GM12878 (cell line): Measurements from ENCODE around the gene ERCC5. TPM values are rescaled to one million over a fixed set of nuclear protein-coding genes. Genes with fewer than 3 reads are reported as not detected.

ENCODE experiments used
- ATAC-seq: fragments of 200-7000 bp; cut with Tn5 transposase; 3 replicates; pipeline ENCODE4 v1.9.1; 2020; ENCODE audit warnings: mild to moderate bottlenecking, moderate library complexity
- BruUV-seq: library from RNA; stranded (reverse); fragments of 400-500 nt; replicated peaks from 2 replicates; lab custom pipeline; 2021; lab: Mats Ljungman, UMichigan
- CTCF ChIA-PET: fragments of 300-600 bp; sonication (Branson Sonifier 250); formaldehyde crosslinking; extraction: SDS; loops from one replicate; lab custom pipeline; 2021; ENCODE audit warnings: inconsistent platforms; lab: Yijun Ruan, JAX
- POLR2A ChIA-PET: fragments of 350-600 bp; formaldehyde crosslinking; extraction: SDS; loops from one replicate; lab custom pipeline; 2021; ENCODE audit warnings: inconsistent platforms; lab: Charles Lee
- RAD21 ChIA-PET: fragments of 300-600 bp; sonication (Branson Sonifier 250); formaldehyde crosslinking; loops from one replicate; lab custom pipeline; 2023; ENCODE audit warnings: antibody characterized with exemption; ENCODE audit not compliant: unreplicated experiment; lab: Charles Lee
- SMC1A ChIA-PET: fragments of 300-600 bp; sonication (Branson Sonifier 250); formaldehyde crosslinking; loops from one replicate; lab custom pipeline; 2023; ENCODE audit not compliant: unreplicated experiment, uncharacterized antibody; lab: Charles Lee
- DNase-seq: peaks from one replicate; pipeline ENCODE4 v3.0.0-alpha.2; 2011; ENCODE audit warnings: low read depth, low spot score
- FAIRE-seq: peaks from 3 replicates; lab custom pipeline; 2011; peaks lifted over from hg19 to GRCh38; lab: Jason Lieb, UNC
- H2AFZ ChIP-seq: 2 replicates; pipeline ENCODE4 v1.6.0; 2011; ENCODE audit warnings: low read depth, low read length, control low read depth; ENCODE audit not compliant: control insufficient read depth
- H3K27ac ChIP-seq: 2 replicates; pipeline ENCODE4 v1.5.1; 2011; ENCODE audit warnings: control low read depth; ENCODE audit not compliant: control insufficient read depth, insufficient read depth
- H3K27me3 ChIP-seq, 2 experiments: replicated peaks in 1 of 2; 2 replicates each; pipeline versions ENCODE4 v1.6.0 to v1.6.1; 2011; ENCODE audit warnings: low read length in 1 of 2; ENCODE audit not compliant: control insufficient read depth in 2 of 2, insufficient read depth in 2 of 2
- H3K36me3 ChIP-seq, 2 experiments: 2 replicates each; pipeline ENCODE4 v1.5.1; 2011; ENCODE audit warnings: low read length in 1 of 2; ENCODE audit not compliant: control insufficient read depth in 2 of 2, insufficient read depth in 2 of 2
- H3K4me1 ChIP-seq: 2 replicates; pipeline ENCODE4 v1.6.1; 2011; ENCODE audit warnings: mild to moderate bottlenecking, low read length, moderate library complexity, mixed read lengths; ENCODE audit not compliant: control insufficient read depth, insufficient read depth
- H3K4me2 ChIP-seq: 2 replicates; pipeline ENCODE4 v1.6.0; 2011; ENCODE audit warnings: control low read depth; ENCODE audit not compliant: control insufficient read depth, insufficient read depth
- H3K4me3 ChIP-seq: fragments of 200-600 bp; sonication (generic); 2 replicates; pipeline ENCODE4 v1.5.1; 2016
- H3K79me2 ChIP-seq: 2 replicates; pipeline ENCODE4 v1.6.0; 2011; ENCODE audit warnings: low read length; ENCODE audit not compliant: control insufficient read depth, insufficient read depth
- H3K9ac ChIP-seq: 2 replicates; pipeline ENCODE4 v1.8.0; 2011; ENCODE audit warnings: low read length, control low read depth, mixed read lengths; ENCODE audit not compliant: control insufficient read depth, insufficient read depth
- H3K9me3 ChIP-seq: replicated peaks from 3 replicates; pipeline ENCODE4 v1.5.1; 2011; ENCODE audit warnings: mild to moderate bottlenecking, low read length; ENCODE audit not compliant: control insufficient read depth, insufficient read depth
- H4K20me1 ChIP-seq: 2 replicates; pipeline ENCODE4 v1.6.0; 2011; ENCODE audit not compliant: control insufficient read depth, insufficient read depth
- ASH2L ChIP-seq: fragments of 300-600, 200-600 bp; sonication (generic); IDR thresholded peaks from 2 replicates; pipeline ENCODE4 v1.6.1; 2017; ENCODE audit warnings: low read depth, mild to moderate bottlenecking, borderline replicate concordance
- BHLHE40 ChIP-seq, 2 experiments: fragments of 450-650 bp in 1 of 2; IDR thresholded peaks; 2 replicates each; pipeline ENCODE4 v1.6.1; 2011 to 2017; ENCODE audit warnings: low read depth in 2 of 2, borderline replicate concordance in 1 of 2, improper control_type of control experiment in 1 of 2, low read length in 1 of 2, mild to moderate bottlenecking in 1 of 2
- CBX5 ChIP-seq: sonication (generic); IDR thresholded peaks from 2 replicates; pipeline ENCODE4 v1.6.1; 2016; ENCODE audit warnings: low read depth, moderate library complexity, mild to moderate bottlenecking, inconsistent platforms
- CEBPZ ChIP-seq: fragments of 150-350 bp; IDR thresholded peaks from 2 replicates; pipeline ENCODE4 v1.6.1; 2016; ENCODE audit warnings: low read depth, low read length
- EED ChIP-seq: sonication (generic); IDR thresholded peaks from 2 replicates; pipeline ENCODE4 v1.6.1; 2016; ENCODE audit warnings: antibody characterized with exemption, low read depth
- EP300 ChIP-seq, 2 experiments: fragments of 150-350 bp in 1 of 2; IDR thresholded peaks; 2 replicates each; pipeline ENCODE4 v1.6.1; 2011 to 2012; ENCODE audit warnings: low read depth in 2 of 2, low read length in 2 of 2, borderline replicate concordance in 1 of 2, improper control_type of control experiment in 1 of 2, inconsistent platforms in 1 of 2; ENCODE audit not compliant: control insufficient read depth in 1 of 2
- MTA3 ChIP-seq: IDR thresholded peaks from 2 replicates; pipeline ENCODE4 v1.6.1; 2012; ENCODE audit warnings: low read length, inconsistent platforms, borderline replicate concordance
- PAX5 ChIP-seq: IDR thresholded peaks from 2 replicates; pipeline ENCODE4 v1.6.1; 2011; ENCODE audit warnings: low read depth, low read length, borderline replicate concordance
- PML ChIP-seq: IDR thresholded peaks from 2 replicates; pipeline ENCODE4 v1.6.1; 2012; ENCODE audit warnings: low read length, inconsistent platforms
- POLR2AphosphoS5 ChIP-seq: IDR thresholded peaks from 2 replicates; pipeline ENCODE4 v1.6.1; 2011; ENCODE audit warnings: mild to moderate bottlenecking, low read length, inconsistent platforms
- PRDM15 ChIP-seq: fragments of 450-650 bp; formaldehyde crosslinking; IDR thresholded peaks from 2 replicates; pipeline ENCODE4 v1.4.0; 2020; ENCODE audit warnings: mild to moderate bottlenecking, moderate library complexity
- RCOR1 ChIP-seq: conservative IDR thresholded peaks from 2 replicates; pipeline ENCODE4 v1.6.1; 2012; ENCODE audit warnings: low read depth, low read length, improper control_type of control experiment
- RUNX3 ChIP-seq: IDR thresholded peaks from 2 replicates; pipeline ENCODE4 v1.6.1; 2012; ENCODE audit warnings: low read length, inconsistent platforms
- SMC3 ChIP-seq: IDR thresholded peaks from 2 replicates; pipeline ENCODE4 v1.6.1; 2011; ENCODE audit warnings: low read length, improper control_type of control experiment, borderline replicate concordance
- SPI1 ChIP-seq: IDR thresholded peaks from 2 replicates; pipeline ENCODE4 v1.6.1; 2011; ENCODE audit warnings: low read depth, mild to moderate bottlenecking, low read length, moderate library complexity, borderline replicate concordance; ENCODE audit not compliant: insufficient read depth
- USF2 ChIP-seq: IDR thresholded peaks from 2 replicates; pipeline ENCODE4 v1.6.1; 2011; ENCODE audit warnings: low read depth, low read length, improper control_type of control experiment, borderline replicate concordance
- WRNIP1 ChIP-seq: IDR thresholded peaks from 2 replicates; pipeline ENCODE4 v1.6.1; 2011; ENCODE audit warnings: low read depth, low read length, improper control_type of control experiment, borderline replicate concordance
- ZBED1 ChIP-seq: IDR thresholded peaks from 2 replicates; pipeline ENCODE4 v1.6.1; 2016; ENCODE audit warnings: borderline replicate concordance
- in situ Hi-C: fragments of 300-500 bp; cut with MboI; formaldehyde crosslinking; loops from 9 replicates; pipeline ENCODE4 v1.14.3; 2018; ENCODE audit warnings: mixed read lengths
- intact Hi-C: fragments of 100-400 bp; cut with micrococcal nuclease; formaldehyde crosslinking; loops from one replicate; pipeline ENCODE4 v1.14.2; 2022; ENCODE audit not compliant: unreplicated experiment
- polyA plus RNA-seq, 11 experiments: library from polyadenylated mRNA; depleted of rRNA in 4 of 11; unstranded in 6 of 11; stranded (reverse) in 5 of 11; fragments of >200 nt; fragmentation: Nextera tagmentation in 4 of 11; fragmentation: Illumina TruSeq in 1 of 11; extraction: Ambion mirVana in 4 of 11; extraction: Trizol in 1 of 11; gene quantifications; 1 replicate in 1 of 11; 2 replicates in 10 of 11; pipeline versions ENCODE4 v1.2.1 to v1.2.3, GENCODE V29; 2011 to 2016; ENCODE audit warnings: inconsistent platforms in 2 of 11, missing spikeins in 2 of 11, low read depth in 1 of 11
- total RNA-seq, 4 experiments: library from RNA; depleted of rRNA in 3 of 4; stranded (reverse); fragments of >200 nt in 3 of 4; fragmentation: Illumina TruSeq in 1 of 4; extraction: Trizol in 1 of 4; gene quantifications; 2 replicates each; pipeline versions ENCODE4 v1.2.1 to v1.2.3, GENCODE V29; 2013 to 2021

The ERCC5 gene
- total and polyA plus RNA-seq, 10 of the 15 experiments (the other 5 are each of a cell fraction or from before 2014, with no cell fraction given), result 11.7 to 59.2 (median 41.6) TPM

- TF ChIP-seq CEBPZ (no peak), WRNIP1 (no peak), SMC3 (no peak), PML (no peak), CBX5 (no peak), MTA3 (no peak), PAX5 (no peak), ASH2L (no peak), SPI1 (no peak), PRDM15 (CRISPR knock-in tag) (no peak), EED (no peak), POLR2AphosphoS5 (no peak), EP300 (IDR thresholded peaks at IDR 0.05; ENCODE audit: borderline replicate concordance in 1 of 2, control insufficient read depth in 1 of 2, low read depth in 2 of 2, low read length in 2 of 2) (no peak), BHLHE40 (IDR thresholded peaks at IDR 0.05; ENCODE audit: borderline replicate concordance in 1 of 2, low read depth in 2 of 2, low read length in 1 of 2) (no peak), RUNX3 (no peak), ZBED1 (no peak), RCOR1 (no peak), USF2 (no peak)
- Histone ChIP-seq H3K27me3 (no peaks in the 10 kb centered on the region), H3K4me1 (no peaks in the 10 kb centered on the region), H3K27ac (no peak overlapping the region), H3K9ac (no peak overlapping the region), H3K79me2 (no peaks in the 10 kb centered on the region), H3K4me2 (no peak overlapping the region), H3K9me3 (no peaks in the 10 kb centered on the region), H3K36me3 (no peaks in the 10 kb centered on the region), H2AFZ (no peak overlapping the region), H4K20me1 (no peaks in the 10 kb centered on the region), H3K4me3 (no peak overlapping the region)
- ChIA-PET CTCF (interaction anchor here (0.7 kb wide), 1 partner anchor 31 kb away, joined by 3 read pairs; no protein-coding TSS in a partner anchor), RAD21 (no interaction called here), SMC1A (interaction anchor here (0.7 to 1.8 kb wide), 5 partner anchors 10 to 239 kb away, joined by 4 to 5 read pairs (median 4); no protein-coding TSS in a partner anchor), POLR2A (no interaction called here)
- in situ Hi-C loops (no loop called here), intact Hi-C loops (no loop called here)
- ATAC-seq (no peak), DNase-seq (no peak), FAIRE-seq (no peak)
- BruUV-seq, result no TSS peak
Observed at GRCh38 chr13:102901056-102901455, 55.2 kb downstream of the ERCC5 start.
